ENCODE measurements around the gene NDC80.

DNA sequence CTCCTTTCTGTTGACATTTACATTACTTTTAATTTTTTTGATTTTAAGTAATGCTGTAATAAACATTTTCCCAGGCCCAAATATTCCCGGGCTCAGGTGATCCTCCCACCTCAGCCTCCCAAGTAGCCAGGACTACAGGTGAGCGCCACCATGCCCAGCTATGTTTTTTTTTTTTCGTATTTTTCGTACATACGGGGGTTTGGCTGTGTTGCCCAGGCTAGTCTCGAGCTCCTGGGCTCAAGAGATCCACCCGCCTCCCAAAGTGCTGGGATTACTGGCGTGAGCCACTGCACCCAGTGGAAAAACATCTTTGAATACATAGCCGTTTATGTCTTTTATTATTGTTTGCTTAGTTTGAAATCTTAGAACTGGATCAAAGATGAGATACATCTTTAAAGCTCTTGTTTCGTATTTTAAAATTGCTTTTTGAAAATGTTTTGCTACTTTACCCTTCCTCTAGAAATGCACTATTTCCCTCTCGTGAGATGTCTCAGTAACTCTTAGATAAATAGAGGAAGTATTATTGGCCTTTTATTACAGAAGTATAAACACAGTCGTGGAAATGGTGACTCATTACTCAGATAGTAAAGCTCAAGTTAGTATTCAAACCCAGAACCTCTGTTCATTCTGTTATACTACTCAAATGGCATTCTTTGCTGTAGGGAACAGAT is 86.6 kb downstream of the NDC80 start:
- no peak for TF ChIP-seq POLR2A (conservative IDR thresholded peaks at IDR 0.05)
- no peak for TF ChIP-seq ZNF766 (CRISPR knock-in tag; conservative IDR thresholded peaks at IDR 0.05)
- TF ChIP-seq, protein P1, sequence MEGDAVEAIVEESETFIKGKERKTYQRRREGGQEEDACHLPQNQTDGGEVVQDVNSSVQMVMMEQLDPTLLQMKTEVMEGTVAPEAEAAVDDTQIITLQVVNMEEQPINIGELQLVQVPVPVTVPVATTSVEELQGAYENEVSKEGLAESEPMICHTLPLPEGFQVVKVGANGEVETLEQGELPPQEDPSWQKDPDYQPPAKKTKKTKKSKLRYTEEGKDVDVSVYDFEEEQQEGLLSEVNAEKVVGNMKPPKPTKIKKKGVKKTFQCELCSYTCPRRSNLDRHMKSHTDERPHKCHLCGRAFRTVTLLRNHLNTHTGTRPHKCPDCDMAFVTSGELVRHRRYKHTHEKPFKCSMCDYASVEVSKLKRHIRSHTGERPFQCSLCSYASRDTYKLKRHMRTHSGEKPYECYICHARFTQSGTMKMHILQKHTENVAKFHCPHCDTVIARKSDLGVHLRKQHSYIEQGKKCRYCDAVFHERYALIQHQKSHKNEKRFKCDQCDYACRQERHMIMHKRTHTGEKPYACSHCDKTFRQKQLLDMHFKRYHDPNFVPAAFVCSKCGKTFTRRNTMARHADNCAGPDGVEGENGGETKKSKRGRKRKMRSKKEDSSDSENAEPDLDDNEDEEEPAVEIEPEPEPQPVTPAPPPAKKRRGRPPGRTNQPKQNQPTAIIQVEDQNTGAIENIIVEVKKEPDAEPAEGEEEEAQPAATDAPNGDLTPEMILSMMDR (IDR thresholded peaks at IDR 0.05 in 2 of 3, conservative IDR thresholded peaks at IDR 0.05 in 1 of 3; ENCODE audit: insufficient read depth in 2 of 3, low read depth in 1 of 3, low read length in 3 of 3), result no peak
- TF ChIP-seq CBFA2T2 (conservative IDR thresholded peaks at IDR 0.05), result no peak
- no peak for TF ChIP-seq RBBP5 (IDR thresholded peaks at IDR 0.05; ENCODE audit: borderline replicate concordance, insufficient read depth, low read length, poor library complexity, severe bottlenecking)
- TF ChIP-seq EP300 (IDR thresholded peaks at IDR 0.05; ENCODE audit: low read length), result no peak
- TF ChIP-seq NFYB (IDR thresholded peaks at IDR 0.05; ENCODE audit: extremely low read depth, insufficient read length), result no peak
- no peak for TF ChIP-seq NCOR1 (IDR thresholded peaks at IDR 0.05)
- no peak for TF ChIP-seq MTA3 (IDR thresholded peaks at IDR 0.05; ENCODE audit: borderline replicate concordance)

Measured in K562 (cell line).